MG63 (cell line): Measurements from ENCODE around the gene PRR7. TPM values are rescaled to one million over a fixed set of nuclear protein-coding genes. Genes with fewer than 3 reads are reported as not detected.
A peak's percentile ranks its signal among the peaks of the same experiment; 100 is the strongest.

Experiments used
- DNase-seq: peaks from one replicate; pipeline ENCODE4 v3.0.0-alpha.2; 2020
- H3K27me3 ChIP-seq: fragments of 250-450 bp; sonication (Bioruptor Pico); 2 replicates; pipeline ENCODE4 v1.5.1; 2020; ENCODE audit warnings: mild to moderate bottlenecking, moderate library complexity
- H3K36me3 ChIP-seq: fragments of 250-450 bp; sonication (Bioruptor Pico); 2 replicates; pipeline ENCODE4 v1.5.1; 2020; ENCODE audit warnings: mild to moderate bottlenecking, moderate library complexity
- H3K4me3 ChIP-seq: fragments of 250-450 bp; sonication (Bioruptor Pico); 2 replicates; pipeline ENCODE4 v1.5.1; 2020; ENCODE audit warnings: mild to moderate bottlenecking, moderate library complexity
- H3K9me3 ChIP-seq: fragments of 250-450 bp; sonication (Bioruptor Pico); 2 replicates; pipeline ENCODE4 v1.5.1; 2020; ENCODE audit warnings: mild to moderate bottlenecking, moderate library complexity
- total RNA-seq: library from RNA; depleted of rRNA; stranded (reverse); fragments of >200 nt; shearing (Covaris generic); gene quantifications from 2 replicates; pipeline ENCODE4 v1.2.3, GENCODE V29; 2014; ENCODE audit warnings: low replicate concordance

The PRR7 gene
- total RNA-seq, 1 experiment from 2014 or later = 68.2 TPM

DNA sequence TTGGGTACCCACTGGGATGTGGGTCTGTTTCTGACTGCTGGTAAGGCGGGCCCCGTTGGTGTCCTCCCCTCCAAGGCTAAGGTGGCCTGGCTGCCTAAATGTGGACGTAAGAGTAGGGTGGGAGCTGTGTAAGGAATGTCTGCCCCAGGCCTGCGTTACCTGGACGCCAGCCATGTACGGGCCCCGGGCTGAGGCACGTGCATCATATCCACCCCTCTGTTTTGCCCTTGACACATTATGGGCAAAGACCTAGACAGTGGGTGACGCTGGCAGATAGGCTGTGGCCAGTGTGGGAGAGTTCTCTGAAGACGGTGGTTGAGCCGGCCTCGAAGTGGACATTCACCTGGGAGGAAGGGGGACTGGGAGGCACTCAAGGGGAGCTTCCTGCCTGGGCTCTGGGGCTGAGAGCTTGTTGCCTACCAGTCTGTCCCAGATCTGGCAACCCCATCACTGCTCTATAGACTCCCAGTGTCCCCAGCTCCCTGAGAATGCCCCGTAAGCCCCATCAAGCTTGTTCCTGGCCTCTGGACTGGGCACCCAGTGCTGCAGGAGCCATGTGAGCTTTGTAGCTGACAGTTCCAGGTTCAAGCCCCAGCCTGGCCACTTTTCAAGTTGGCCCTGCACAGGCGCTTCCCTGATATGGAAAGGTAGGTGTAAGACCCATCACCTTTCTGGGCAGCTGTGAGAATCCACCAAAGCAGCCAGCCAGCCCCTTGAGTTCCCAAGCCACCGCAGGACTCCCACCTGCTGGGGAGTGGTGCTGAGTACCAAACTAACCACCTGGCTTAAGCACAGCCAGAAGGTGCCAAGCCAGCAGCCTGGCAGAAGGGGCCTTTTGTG is 3.2 kb upstream of the PRR7 start:
- DNase-seq = no peak
- Histone ChIP-seq H3K9me3 (no peaks in the 10 kb centered on the region), H3K36me3 (peaks cover 79% of the 10 kb centered on the region), H3K4me3 (no peak overlapping the region), H3K27me3 (no peaks in the 10 kb centered on the region)

DNA sequence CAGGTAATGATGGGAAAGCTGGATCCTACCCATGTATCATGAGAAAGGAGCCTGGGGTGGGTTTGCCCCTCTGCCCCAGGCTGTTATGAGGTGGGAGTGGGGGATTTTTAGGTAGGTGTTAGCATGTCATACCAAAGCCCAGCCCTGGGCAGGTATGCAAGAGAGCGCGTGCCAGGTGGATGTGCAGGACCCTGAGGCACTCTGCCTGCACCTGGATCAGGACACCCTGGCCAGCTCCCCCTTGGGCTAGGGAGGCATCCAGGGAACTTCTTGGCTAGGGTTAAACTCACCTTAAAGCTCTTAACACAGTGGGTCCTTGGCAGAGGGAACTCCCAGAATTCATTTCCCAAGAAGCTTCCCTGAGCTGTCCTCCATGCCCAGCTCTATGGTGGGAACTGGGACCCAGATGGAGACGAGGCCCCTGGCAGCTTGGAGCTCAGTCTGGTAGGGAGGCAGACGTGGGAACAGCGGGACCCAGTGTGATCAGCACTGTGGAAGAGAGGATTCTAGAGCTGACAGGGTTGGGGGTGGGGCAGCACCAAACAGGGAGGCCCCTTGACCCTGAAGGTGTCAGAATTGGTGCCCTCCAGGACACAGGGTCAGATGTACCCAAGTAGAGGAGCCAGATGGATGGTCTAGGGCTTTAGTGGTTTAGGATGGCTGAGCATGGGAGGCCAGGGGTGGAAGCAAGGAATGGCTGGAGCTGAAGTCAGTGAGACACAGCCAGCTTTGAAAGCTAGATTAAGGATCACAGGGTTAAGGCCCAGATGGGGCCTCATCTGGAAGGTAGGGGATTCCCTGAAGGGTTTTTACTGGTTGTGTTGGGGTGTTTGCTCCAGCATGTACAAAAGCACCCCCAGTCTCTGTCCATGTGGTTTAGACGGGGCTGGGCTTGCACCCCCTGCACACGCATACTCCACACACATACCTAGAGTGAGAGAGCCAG is 2.2 kb upstream of the PRR7 start:
- no peak for DNase-seq
- H3K4me3 ChIP-seq = no peak overlapping the region
- H3K36me3 ChIP-seq = peaks cover 79% of the 10 kb centered on the region
- no peaks in the 10 kb centered on the region for H3K27me3 ChIP-seq
- H3K9me3 ChIP-seq = no peaks in the 10 kb centered on the region

DNA sequence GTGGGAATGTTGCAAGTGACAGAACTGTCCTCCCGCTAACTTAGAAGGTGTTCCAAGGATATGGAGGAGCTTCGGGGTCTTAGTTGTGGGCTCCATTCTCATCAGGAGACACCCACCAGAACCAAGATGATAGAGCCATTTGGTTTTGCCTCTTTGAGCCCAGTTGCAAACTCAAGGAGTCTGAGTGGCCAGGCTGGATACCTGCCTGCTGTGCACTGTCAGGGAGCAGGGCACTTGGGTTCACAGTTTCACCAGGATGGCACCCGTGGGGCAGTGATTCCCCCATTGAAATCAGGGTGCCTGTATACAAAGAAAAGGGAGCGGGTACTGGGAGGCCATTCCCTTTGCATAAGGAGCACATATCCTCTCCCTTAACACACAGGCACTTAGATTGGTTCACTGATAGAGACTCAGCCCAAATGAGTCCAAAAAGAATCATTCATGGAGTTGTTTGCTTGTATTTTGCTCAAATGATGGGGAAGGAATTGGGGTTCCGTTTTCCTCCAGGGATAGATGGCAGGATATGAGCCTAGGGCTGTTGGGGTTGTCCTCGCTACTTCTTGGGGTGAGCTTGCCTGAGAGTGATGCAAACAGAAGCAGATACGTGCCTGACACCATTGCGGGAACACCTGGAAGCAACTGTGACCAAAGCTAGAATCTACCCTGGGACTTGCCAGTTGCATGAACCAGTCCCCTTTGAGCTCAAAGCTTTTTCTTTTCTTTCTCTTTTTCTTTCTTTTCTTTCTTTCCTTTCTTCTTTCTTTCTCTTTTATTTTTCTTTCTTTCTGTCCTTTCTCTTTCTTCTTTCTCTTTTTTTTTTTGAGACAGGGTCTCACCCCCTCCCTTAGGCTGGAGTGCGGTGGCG is 1.3 kb upstream of the PRR7 start:
- H3K9me3 ChIP-seq = no peaks in the 10 kb centered on the region
- H3K4me3 ChIP-seq = peak overlapping the region; percentile 66
- no peak for DNase-seq
- peaks cover 79% of the 10 kb centered on the region for H3K36me3 ChIP-seq
- H3K27me3 ChIP-seq = no peaks in the 10 kb centered on the region

DNA sequence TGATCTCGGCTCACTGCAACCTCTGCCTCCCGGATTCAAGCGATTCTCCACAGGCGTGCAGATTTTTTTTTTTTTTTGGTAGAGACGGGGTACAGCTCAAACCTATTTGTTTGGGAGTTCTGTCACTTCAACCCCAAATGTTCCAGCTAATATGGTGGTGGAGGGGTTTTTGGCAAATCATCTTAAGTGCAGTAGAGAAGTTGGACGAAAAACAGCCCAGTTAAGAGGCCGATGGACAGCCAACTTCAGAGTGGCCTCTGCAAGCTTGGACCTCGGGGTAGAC is 756 bp upstream of the PRR7 start:
- Histone ChIP-seq H3K4me3 (peak overlapping the region; percentile 66), H3K36me3 (peaks cover 79% of the 10 kb centered on the region), H3K9me3 (no peaks in the 10 kb centered on the region), H3K27me3 (no peaks in the 10 kb centered on the region)
- no peak for DNase-seq

DNA sequence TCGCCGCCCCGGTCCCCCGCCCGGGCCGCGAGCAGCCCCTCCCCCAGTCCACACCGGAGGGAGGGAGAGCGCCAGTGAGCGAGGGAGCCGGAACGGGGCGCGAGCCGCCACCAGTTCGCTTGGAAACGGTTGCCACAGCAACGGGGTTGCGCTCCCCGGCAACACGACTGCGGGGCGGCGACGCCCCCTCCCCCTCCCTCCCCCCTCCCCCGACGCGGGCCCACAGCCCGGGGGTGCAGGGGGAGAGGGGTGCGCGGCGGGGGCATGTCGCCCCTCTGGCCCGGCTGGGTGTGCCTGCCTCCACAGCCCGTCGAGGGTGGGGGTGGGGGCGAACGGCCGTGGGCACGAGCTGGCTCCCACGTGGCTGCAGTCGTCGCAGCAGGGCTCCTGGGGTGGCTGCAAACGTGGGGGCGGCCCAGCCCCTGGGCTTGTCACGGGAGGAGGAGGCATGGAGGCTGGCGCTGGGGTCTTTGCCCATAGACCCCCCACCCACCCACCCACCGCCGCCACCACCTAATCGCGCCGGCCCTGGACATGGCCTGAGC is 524 bp downstream of the PRR7 start:
- Histone ChIP-seq H3K4me3 (peak overlapping the region; percentile 66), H3K36me3 (peaks cover 74% of the 10 kb centered on the region), H3K9me3 (no peaks in the 10 kb centered on the region), H3K27me3 (no peaks in the 10 kb centered on the region)
- peak; percentile 87 for DNase-seq

DNA sequence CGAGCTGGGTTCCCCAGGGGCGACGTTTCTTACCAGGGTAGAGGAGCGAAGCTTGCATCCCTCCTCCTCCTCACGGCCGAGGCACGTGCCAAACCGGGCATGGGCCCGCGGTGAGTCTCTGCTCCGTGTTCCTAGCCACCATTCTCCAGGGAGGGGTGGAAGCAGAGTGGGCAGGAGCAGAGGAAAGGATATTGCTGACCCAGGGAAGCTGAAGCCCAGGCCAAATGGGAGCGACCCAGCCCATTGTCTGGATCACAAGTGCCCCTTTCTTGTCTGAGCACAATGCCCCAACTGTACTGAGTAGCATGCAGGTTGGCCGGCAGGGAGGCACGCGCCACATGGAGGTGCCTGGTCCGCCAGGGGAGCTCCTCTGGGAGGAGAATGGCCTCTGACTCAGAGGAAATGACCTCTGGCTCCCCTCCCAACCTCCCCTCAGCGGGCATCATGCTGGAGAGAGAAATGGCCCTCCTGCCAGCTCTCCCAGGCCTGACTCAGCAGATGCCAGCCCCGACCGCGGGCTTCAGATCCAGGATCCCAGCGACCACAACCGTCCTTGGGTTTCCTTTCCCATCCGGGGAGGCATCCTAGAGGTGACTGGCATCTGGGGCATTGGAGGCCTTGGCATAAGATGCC is 1.1 kb downstream of the PRR7 start:
- Histone ChIP-seq H3K36me3 (peaks cover 70% of the 10 kb centered on the region), H3K27me3 (no peaks in the 10 kb centered on the region), H3K9me3 (no peaks in the 10 kb centered on the region), H3K4me3 (peak overlapping the region; percentile 66)
- peak; percentile 100 for DNase-seq

DNA sequence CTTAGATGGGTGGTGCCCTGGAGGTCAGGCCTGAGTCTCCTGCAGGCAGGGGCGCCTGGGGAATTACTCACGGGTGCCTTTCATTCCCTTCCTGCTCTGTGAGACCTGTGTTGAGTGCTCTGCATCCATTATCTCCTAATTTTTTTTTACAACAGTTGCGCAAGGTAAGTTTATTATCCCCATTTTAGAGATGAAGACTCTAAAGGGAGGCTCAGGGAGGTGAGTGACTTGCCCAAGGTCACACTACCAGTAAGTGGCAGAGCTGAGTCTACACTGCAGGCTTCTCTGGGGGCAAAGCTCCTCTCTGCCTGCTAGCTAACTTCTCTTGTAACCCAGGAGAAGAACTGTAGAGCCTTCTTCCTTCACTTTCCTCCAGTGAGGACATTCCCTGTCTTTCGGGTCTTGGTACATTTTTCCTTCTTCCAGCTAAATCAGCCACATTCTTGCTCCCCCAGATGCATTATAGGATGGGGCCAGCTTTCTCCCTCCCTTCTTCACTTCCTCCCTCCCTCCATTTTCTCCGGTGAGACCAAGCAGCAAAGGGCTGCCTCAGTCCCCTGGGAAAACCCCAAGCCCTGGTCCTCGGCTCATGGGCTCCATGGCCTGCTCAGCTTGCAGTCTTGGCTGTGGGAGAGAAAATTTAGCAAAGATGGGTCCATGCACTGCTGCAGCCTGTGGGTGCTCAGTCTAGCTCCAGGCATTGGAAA is 1.8 kb downstream of the PRR7 start:
- DNase-seq = no peak

DNA sequence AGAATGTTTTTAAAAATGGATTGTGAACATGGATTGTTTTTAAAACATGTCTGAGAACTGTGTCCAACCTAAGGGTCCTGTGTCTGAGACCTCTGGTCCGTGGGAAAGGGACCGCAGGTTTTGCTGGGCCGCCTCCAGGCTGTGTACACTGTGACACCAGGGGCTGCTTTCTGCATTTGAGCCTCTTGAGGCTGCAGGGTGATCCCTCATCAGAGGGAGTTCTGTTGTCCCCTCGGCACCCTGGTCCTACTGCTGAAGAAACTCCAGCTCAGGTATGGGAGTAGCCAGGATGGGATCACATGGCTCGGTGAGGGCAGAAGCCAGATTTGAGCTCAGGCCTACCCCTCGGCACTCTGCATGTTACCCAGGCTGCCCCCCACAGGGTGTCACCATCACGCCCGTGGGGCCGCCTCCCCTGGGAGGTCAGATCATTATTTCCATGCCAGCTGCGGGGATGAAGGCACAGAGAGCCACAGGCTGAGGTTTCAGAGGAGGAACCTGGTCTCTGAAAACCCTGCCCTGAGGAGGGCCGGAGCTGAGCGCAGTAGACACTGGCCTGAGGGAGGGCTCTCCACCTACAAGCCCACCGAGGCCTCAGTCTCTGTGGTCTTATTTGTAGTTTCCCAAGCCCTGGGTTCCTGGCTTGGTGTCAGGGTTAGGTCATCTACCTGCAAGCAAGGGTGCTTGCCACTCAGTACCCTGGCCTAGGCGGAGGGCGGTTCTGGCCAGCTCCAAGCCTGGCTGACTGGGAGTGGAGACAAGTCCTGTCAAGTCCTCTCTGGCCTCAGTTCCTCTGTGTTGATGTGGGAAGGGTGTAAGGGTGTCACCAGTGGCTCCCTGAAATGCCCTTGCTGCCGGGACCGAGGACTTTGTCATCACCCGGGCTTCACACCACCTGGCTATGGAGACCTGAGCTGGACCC is 2.8 kb downstream of the PRR7 start:
- DNase-seq = no peak
- Histone ChIP-seq H3K9me3 (no peaks in the 10 kb centered on the region), H3K27me3 (no peaks in the 10 kb centered on the region), H3K4me3 (no peak overlapping the region), H3K36me3 (peaks cover 67% of the 10 kb centered on the region)

More for the DNA sequence above, 1.8 kb downstream of the PRR7 start:
- Histone ChIP-seq H3K4me3 (peak overlapping the region; percentile 66), H3K36me3 (peaks cover 70% of the 10 kb centered on the region), H3K27me3 (no peaks in the 10 kb centered on the region), H3K9me3 (no peaks in the 10 kb centered on the region)

DNA sequence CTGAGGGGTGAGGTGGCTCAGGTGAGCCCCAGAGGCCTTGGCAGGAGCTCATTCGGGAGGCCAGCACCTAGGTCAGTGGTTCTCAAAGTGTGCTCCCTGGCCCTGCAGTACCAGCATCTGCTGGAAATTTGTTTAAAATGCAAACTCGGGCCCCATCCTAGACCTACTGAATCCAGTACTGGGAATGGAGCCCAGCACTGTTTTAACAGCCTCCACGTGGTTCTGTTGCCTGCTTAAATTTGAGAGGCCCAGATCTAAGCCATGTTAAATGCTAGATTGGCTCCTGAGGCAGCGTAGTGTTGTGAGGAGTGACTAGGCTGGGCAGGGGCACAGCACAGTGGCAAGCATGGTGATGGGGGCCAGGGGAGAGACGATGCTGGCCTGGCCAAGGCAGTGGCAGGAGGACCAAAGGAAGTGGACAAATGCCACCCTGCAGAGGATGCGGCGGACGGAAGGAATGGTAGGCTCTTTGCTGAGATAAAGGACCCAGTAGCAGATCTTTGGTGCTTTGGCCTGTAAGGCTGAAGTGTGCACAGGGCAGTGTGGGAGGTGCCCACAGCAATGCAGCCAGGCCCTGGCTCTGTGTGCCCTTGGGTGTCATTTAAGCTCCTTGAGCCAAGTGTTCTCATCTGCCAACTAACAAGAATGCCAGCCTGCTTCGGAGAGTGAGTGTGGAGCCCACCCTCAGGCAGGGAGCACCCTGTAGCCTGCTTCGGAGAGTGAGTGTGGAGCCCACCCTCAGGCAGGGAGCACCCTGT is 4.2 kb downstream of the PRR7 start:
- DNase-seq = no peak
- Histone ChIP-seq H3K27me3 (no peaks in the 10 kb centered on the region), H3K4me3 (no peak overlapping the region), H3K9me3 (no peaks in the 10 kb centered on the region), H3K36me3 (peaks cover 61% of the 10 kb centered on the region)

DNA sequence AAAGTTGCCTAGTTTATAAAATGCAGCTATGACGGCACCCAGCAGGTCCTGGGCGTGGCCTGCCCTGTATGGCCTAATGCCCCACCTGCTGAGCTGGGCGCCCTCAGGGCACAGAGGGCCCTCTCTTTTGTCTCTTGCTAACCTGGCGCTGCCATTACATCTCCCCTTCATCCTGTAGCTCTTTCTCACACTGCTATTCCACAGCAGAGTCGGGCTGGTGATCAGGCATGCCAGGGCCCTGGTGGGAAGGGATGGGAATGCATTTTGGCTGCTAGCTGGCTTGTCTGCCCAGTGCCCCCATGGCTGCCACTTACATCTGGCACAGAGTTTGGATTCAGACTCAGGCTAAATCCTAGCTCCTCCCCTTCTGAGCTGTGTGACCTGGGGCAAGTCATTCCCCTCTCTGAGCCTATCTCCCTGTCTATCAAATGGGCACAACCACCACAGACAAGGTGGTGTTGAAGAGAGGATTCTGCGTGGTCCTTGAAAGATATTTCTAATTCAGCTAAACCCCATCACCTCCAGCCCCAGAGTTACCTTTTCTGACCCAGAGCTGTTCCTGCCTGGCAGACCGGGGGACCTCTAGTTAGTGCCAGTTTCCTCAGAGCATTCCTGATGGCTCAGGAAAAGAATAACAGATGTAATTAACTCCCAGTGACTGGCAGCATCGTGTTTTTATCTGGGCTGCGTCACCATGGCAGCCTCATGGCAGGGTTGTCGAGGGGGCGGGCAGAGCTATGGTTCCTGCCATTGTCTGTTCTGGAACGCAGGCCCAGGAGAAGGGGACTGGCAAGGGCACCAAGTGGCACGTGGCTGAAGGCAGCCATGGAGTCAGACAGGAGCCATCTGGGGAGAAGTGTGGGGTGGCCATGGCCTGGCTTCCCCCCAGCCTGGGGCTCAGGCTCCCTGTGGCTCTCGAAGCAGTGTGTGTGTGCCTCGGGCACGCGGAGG is 6.3 kb downstream of the PRR7 start:
- Histone ChIP-seq H3K9me3 (no peaks in the 10 kb centered on the region), H3K36me3 (peaks cover 72% of the 10 kb centered on the region), H3K27me3 (no peaks in the 10 kb centered on the region), H3K4me3 (no peak overlapping the region)
- no peak for DNase-seq

DNA sequence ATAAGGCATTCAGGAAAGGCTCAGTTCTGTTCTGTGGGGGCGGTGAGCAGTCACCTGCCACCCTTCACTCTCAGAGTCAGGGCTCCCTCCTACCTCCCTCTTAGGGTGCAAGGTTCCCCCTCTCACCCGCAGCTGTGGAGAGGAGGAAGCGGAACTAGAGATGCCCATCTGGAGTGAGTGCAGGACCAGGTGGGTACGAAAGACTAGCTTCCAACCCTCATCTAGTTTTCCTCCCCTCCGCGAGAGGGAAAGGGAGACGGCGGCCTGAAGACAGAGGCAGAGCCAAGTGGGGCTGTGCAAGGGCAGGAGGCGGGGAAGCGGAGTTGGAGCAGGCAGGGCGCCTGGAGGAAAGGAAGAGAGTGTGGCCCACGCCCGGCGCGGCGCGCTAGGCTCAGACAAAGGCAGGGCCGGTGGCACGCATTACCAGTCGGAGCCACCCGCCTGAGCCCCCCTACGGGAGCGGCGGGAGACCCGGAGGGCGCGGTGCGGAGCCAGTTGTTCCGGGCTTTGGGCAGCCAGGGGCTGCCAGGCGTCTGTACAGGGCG is 7.3 kb downstream of the PRR7 start:
- no peaks in the 10 kb centered on the region for H3K9me3 ChIP-seq
- no peaks in the 10 kb centered on the region for H3K27me3 ChIP-seq
- no peak for DNase-seq
- H3K4me3 ChIP-seq = no peak overlapping the region
- H3K36me3 ChIP-seq = peaks cover 78% of the 10 kb centered on the region

DNA sequence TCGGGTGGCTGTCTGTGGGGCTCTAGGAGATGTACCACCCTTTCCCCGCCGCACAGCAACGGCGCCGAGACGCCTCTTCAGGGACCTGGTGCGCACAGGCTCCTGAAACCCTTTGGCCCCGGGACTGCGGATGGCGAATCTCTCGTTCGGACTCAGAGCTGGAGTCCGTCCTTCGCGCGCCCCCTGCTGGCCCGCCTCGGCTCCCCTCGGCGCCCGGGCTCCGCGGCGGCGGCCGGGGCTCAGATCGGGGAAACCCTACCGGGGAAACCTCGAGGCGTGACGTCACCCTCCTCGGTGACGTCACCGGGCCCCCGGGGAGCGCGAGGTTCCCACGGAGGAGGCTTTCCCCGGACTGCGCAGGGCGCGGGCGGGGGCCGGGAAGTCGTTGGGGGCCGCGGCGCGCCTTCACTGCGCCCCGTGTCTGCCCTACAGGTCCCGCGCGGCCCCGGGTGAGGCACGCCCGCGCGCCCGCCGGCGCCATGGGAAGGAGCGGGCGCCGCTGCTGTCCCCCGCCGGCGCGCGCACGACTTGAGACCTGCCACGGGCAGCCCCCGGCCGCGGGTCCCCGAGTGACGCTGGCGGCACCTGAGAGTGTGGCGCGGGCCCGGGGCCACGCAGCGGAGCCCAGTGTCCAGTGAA is 7.9 kb downstream of the PRR7 start:
- no peaks in the 10 kb centered on the region for H3K9me3 ChIP-seq
- peaks cover 78% of the 10 kb centered on the region for H3K36me3 ChIP-seq
- H3K27me3 ChIP-seq = no peaks in the 10 kb centered on the region
- no peak overlapping the region for H3K4me3 ChIP-seq
- DNase-seq = peak; percentile 92
